GM18858 (cell line): Measurements from ENCODE around the gene KIRREL3.

Experiments used
- ATAC-seq: cut with Tn5 transposase; IDR thresholded peaks from one replicate; pipeline ENCODE4 v1.9.1; 2021; ENCODE audit not compliant: unreplicated experiment

The KIRREL3 gene

DNA sequence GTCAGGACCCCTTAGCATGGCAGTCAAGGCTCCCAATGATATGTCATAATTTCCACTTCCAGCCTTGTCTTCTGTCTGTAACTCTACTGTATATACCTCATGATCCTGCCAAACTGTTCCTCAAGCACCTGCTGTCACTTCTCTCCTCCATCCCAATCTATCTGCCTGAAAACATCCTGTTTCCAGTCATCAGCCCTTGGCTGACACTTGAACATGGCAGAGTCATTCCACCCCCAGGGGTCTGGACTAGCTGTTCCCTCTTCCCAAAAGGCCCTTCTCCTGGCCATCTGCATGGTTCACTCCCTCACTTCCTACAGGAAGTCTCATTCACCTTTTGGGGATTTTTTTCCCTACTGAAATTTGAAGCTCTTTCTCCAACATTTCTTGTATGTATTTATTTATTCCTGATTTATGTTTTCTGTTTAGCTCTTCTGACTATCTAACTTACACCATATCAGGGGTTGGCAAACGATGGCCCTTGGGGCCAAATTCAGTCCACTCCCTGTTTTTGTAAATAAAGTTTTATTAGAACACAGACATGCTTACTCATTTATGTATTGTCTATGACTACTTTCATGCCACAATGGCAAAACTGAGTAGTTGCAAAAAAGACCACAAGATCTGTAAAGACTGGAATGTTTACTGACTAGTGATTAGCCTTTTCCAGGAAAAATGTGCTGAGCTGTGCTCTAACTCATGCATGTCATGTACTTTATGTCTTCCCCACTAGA, 278.4 kb downstream of the KIRREL3 start:
- ATAC-seq = no peak

DNA sequence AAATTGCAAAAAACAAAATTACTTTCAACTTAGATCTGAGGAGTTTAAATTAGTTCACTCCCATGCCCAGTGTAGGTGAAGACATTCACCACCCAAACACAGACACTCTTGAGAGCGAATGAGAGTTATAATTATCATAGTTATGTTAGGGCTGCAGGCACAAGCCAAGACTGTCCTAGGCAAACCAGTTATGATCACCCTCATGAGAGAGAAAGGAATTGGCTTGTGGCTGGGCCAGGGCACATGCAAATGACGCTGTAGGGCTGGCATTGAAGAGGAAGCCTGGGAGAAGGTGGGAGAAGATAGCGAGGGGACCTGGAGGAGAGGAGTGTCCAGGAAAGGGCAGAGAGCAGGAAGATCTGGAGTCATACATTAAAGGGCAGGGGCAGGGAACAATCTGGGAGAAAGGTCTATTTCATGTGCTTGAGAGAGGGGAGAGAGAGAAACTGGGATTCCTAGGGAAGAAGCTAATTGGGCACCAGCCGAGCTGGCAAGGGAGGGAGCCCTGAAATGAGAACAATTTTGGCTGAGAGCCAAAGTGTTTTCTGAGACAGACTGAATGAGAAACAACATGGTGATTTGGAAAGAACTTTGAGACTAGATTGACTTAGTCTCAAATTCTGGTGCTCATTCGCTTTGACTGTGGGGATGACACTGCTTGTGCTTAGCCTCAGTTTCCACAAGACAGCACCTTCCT, 279.9 kb downstream of the KIRREL3 start:
- no peak for ATAC-seq

DNA sequence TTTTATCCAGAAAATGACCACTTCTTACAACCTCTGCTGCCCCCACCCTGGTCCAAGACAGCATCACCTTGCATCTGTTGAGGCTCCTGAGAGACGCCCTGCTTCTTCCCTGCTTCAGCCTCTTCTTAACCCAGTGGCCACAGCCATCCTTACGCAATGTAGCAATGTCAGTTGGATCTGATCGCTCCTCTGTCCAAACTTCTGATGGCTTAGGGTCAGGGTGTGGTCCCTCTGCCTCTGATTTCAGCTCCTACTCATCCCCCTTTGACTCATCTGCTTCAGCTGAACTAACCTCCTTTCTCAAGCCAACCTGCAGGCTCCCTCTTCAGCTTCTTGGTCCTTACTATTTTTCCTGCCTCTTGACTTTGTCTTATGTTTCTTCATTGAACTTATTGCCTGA, 280.8 kb downstream of the KIRREL3 start:
- ATAC-seq = no peak

DNA sequence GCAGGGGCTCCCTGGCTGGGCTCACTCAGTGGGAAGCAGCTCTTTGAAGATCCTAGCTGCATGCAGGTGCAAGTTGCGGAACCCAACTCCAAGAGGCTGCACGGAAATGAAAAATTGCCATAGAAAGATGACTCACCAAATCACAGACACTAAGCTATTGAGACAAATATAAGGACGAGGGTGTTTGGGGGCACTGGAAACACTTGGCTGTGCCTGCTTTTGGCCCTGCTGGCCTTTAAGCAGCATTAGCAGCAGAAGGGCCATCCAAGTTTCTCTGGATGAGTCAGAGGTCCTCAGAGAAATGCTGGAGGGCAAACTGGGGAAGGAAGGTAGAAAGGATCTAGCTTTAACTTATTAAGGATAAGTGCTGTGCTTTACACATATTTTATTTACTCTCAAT, 282.3 kb downstream of the KIRREL3 start:
- no peak for ATAC-seq

DNA sequence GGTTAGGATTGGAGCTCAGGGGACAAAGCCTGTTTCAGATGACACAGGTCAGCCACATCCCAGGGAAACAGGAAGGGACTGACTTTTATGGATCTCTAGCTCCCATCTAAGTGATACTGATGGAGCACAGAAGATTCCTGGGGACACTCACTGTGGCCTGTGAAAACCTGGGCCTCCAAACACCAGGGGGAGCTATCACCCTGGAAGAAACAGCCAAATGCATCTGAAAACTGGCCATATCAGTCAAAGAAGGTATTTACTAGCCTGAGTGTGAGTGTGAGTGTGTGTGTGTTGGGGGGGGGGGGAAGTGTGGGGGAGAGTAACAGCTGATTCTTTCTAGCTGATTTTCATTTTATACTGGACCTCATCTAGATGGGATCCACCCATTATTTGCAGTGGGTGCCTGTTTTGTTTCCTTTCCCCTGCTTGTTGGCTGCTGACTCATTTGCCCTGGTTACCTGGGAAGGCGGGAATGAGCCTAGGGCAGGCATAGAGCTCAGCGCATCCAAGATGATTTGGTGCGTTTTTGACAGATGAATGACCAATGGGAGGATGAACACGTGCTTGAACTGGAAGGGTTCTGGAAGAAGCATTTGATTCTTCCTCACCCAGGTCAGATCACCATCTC, 284.0 kb downstream of the KIRREL3 start:
- ATAC-seq = no peak

DNA sequence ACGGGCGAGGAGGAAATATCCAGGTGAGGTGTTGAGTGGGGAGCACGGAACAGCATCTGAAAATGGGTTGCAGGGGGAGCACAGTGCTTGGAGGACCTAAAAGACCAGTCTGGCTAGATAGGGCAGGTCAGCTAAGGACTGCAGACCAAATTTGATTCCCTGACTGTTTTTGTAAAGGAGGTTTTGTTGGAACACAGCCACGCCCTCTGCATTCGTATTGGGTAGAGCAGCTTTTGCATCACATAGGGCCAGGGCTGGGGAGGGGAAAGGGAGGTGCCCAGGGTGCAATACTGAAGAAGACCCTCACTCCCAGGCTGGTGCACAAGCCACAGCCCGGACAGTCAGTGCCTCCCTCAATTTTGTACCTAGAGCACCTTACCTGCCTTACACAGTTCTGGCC, 286.8 kb downstream of the KIRREL3 start:
- no peak for ATAC-seq

DNA sequence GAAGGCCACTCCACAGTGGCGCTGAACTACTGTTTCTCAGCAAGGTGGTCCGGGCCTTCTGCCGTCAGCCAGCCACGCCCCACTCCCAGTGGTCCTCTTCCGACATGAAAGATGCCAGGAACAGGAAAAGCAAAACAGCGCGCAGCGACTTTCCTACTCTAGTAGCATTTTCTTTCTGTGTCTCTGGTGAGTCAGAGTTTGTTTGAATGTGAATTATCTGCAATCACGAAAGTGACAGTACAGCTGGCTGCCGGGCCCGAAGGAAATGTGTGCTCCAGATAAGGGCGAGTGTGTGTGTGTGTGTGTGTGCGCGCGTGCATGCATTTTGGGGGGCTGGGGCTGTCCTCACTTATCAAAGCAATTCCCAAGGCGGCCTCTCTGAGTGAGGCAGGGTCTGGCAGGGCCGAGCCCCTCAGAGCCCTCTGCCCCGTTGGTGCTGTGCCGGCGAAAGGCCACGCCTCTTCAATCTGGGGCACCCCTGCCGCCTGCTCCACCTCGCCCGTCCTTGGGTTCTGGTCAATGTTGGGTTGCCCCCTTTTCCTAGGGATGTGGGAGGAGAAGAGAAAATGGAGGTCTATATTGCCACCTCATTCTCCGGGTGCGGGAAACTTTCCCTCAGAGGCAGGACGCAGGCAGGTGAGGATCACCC, 288.5 kb downstream of the KIRREL3 start:
- no peak for ATAC-seq

DNA sequence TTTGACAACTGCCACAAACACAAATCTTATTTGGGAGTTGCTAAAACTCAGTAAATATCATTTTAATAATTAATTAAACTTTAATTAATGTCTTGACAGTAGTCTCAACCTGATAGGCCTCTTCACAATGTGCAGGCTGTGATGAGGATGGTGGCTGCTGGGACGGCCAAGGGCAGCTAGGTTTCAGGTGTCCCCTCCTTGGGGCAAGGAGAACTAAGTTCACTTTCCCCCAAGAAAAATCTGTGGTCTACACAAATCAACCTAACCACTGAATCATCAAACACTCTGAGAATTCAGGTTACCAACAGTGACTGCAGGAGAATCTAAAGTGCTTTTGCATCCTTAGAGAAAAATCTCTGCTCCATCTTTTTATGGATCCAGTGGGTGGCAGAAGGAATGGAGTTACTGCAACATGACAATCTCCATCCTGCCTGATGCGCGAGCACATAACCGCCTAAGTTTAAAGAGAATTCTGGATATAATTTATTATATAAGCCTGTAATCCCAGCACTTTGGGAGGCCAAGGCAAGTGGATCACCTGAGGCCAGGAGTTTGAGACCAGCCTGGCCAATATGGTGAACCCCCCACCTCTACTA, 289.7 kb downstream of the KIRREL3 start:
- no peak for ATAC-seq

DNA sequence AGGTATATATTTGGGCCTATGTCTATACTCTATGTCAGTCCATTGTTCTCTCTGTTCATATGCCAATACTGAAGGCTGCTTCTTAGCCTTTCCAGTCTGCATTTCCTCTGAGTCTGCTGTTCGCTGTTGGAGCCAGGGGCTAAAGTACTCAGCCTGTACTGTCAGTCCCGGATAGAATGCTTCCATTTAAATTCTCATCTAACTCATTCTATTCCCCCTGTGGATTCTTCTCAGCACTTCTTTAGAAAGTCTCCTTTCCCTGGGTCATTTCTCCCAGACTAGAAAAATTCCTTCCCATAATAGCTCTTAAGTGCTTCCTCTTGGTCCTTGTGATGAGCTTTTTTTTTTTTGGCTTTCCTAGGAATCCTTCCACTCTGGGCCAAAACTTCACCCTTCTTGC, 293.1 kb downstream of the KIRREL3 start:
- ATAC-seq = no peak

DNA sequence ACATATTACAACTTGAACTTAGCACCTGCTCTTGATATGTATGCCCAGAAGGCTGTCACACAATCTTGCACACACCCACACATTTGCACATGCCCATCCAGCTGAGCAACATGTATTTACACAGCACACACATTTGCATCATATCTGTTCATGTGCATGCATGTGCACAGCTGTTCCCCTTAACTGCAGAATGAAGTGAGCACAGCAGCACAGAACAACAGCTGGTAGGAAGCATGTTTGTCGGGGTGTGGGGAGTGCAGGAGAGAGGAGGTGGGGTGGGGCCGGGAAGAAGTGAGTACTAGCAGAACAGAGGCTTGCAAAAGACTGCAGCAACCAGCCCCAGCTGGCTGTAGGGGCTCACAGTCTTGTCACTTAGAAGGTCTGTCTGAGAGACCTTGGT, 296.5 kb downstream of the KIRREL3 start:
- ATAC-seq = no peak

DNA sequence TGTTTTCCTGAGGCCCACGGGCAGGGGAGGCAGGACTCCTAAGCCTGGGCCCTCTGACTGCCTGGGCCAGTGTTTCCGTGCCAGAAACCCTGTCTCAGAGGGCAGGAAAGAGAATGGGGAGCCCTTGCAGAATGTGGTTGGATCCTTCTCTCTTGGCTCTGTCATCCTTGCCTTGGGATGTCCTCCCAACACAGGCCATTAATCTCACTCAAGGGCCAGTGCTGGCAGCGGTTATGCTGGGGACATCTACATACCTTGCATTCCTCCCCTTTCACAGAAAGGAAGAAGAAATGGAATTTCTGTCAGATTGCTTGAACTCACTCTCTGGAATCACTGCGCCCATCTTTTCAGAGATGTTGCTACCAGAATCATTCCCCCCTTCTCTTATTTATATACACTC, 296.9 kb downstream of the KIRREL3 start:
- no peak for ATAC-seq

DNA sequence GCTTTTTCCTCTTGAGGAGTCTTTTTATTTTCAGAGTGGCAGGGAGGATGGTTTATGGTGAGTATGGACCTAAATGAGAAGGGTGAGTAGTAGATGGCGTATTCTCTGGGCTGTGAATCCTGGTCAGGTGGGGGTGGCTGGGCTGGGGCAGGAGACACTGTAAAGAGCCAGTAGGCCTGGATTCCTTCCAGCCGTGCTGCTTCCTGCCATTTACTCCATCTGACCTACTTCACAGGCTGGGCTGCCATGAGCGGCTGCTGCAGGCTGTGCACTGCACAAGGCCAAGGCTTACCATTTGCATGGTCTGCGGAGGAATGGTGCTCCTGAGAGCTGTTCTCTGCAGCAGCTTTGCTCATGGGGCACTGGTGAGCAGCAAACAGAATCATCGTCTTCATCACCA, 297.6 kb downstream of the KIRREL3 start:
- no peak for ATAC-seq

DNA sequence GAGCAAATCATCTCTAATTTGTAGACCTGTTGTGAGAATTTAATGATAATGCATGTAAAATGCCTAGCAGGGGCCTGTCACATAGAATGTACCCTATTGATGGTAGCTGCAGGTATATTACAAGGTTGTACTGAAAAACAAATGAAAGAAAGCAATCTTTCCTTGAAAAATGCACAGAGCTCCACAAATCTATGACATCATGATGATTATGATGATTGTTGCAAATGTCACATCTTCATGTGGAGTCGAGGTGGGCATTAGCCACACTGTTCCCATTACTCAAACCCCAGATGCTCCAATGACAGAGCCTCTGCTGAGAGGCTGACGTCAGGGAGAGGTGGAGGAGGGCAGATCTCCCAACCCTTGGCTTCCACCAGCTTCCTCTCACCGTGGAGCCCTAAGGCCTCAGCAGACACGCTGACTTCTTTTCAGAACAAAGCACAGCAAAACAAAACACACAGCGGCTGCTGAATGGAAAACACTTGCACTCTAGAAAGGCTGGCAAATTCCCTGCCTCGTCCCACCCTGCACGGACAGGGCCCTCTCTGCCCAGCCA, 298.3 kb downstream of the KIRREL3 start:
- ATAC-seq = no peak

DNA sequence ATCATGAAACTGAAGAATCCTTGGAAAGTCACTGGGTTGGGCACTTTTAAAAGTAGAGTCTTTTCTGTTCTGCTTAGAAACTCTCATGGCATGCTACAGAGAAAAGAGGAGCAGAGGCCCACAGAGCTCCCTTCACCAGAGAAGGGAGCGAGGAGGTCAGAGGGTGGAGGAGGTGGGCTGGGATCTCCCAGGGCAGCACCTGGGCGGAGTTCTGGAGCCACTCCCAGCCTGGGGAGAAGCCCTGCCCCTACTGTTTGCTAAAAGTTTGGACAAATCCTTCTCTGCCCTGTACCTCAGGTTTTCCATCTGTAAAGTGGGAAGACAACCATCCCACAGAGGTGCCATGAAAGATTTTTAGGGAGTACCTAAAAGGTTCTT, 299.1 kb downstream of the KIRREL3 start:
- ATAC-seq = no peak

DNA sequence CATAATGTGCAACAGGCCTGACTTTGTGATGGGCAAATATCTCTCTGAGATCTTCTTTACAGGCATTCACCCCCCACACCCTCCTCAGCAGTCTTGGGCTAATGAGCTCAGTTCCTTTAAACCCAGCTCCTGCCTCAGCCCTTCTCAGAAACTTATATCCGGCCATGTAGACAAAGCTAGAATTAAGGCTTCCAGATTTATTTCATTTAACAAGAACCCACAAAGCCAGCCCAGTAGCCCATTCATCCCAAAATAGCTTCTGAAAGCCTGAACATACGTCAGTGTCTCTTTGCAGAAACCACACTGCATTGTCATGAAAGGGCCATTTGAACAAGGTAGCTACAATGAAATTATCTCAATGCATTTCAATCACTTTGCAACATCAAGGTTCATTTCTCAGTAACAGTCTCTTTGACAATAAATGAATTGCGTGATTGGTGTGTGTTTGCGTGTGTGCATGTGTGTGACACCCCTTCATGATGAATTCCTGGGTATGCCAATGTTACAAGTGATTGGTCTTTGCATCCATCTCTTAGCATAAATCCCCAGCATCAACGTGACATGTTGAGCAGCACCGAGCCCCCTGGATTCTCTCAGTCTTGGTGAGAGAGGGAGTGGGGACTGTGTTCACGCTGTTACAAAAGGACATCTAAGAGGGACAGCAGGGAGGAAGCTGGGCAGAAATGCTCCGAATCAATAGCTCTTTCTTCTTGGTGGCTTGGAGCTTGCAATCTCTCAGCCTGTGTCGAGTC, 299.6 kb downstream of the KIRREL3 start:
- ATAC-seq = peak; percentile 55

DNA sequence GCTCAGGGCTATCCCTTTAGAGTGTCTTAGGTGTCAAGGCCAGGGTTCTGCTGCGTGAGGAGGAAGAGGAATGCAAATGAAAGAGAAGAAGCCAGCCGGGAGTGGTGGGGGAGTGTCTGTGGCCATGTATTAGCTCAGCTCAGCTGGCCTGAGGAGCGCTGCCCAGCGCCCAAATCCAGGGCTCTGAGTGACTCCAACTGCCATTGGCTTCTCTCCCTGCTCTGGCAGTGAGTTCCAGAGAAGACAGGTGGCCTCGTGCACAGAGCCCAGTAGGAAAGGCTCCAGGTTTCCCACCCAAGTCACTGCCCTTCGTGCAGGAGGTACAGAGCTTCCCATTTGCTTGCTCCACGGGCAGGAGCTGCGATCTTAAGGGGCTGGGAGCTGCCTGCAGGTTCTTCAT, 302.0 kb downstream of the KIRREL3 start:
- ATAC-seq = no peak

DNA sequence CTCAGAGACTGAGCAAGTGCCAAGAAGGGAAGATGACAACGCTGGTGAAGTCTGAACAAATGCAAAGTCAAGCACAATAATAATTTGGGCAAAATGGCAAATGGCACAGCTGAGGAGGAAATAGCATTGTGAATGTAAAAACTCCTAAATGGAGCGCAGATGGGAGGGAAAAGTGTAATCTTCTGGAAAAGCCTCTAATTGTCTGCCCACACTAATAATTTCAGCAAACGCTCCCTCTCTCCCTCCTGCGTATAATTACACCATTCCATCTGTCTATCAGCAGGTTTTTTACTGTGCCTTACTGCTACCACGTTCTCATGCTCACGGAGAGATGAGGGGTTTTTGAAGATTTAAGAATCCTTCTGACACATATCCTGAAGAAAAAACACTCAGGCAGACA, 302.6 kb downstream of the KIRREL3 start:
- no peak for ATAC-seq

DNA sequence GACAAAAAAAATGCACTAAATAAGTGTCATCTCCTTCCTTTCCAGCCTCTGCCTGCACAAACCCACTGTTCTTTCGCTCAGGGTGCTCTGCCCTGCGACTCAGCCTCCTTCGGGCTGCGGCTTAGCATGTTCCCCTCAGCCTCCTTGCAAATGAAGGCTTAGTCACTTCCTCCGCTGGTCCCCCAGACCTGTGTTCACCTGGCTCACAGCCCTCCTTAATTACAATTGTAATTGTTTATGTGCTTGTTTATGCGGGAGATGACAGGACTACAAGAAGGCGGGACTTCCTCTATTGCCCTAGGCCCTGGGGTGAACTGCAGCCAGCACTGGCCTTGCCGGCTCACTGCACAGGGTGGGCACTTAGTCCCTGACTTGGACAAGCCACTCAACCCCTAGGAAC, 303.6 kb downstream of the KIRREL3 start:
- ATAC-seq = no peak

DNA sequence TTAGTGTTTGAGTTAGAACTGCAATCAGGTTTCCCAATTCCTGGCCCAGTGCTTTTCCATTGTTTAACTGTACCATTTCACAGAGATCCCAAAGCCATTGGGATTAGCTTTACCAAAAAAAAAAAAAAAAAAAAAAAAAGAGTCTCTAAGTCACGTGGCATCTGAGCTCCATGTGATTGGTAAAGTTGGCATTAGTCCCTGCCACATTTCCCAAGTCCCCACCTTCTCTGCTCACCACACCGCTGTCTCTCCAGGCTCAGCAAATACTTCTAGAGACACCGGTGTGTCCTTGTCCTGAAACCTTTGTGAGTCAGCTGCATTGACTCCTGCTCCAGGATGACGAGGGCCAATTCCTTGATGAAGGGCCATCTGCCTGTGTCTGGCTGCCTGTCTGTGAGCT, 305.3 kb downstream of the KIRREL3 start:
- ATAC-seq = no peak

DNA sequence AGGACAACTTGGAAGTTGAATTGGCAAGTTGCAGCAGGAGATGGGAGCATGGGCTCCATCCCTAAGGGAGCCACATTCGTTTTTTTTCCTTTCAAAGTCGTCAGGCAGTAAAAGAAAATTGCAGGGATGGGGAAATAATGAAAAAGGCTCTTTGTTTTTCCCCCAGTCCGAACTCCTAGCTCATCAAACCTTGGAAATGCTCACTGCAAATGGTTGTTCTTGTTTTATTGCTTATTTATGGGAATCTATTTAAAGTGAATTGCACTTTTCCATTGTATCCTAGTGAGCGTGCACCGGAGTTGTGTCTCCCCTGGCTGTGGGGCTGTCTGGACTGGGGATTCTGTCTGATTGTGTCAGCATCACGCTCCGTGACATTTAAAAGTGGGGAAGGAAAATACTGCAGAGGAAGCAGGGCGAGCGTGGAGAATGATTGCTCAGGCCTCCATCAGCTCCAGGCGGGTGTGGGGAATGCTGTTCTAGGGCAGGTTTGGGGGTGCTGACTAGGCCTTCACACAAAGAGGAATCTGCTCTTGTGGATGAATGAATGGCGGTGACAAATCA, 306.4 kb downstream of the KIRREL3 start:
- no peak for ATAC-seq
